Activated CD4-positive, CD25-positive, alpha-beta regulatory T cell treated with anti-CD3 and anti-CD28 coated beads, Interleukin-2, amount 50 U/mL, for 24 hours (primary cell): ENCODE results near the gene PDS5A.
A peak's percentile ranks its signal among the peaks of the same experiment; 100 is the strongest.
"Not testable (repeated sequence)": the region's sequence is repeated elsewhere in the genome, so short reads cannot be mapped to it uniquely, and the experiment has no call there.

Experiments used
- ATAC-seq, 2 donors: fragments of 150-1000 bp; cut with Tn5 transposase; one replicate each; pipeline ENCODE4 v1.10.0; 2021; ENCODE audit warnings: mild to moderate bottlenecking in 1 of 2, moderate library complexity in 1 of 2

The PDS5A gene

DNA sequence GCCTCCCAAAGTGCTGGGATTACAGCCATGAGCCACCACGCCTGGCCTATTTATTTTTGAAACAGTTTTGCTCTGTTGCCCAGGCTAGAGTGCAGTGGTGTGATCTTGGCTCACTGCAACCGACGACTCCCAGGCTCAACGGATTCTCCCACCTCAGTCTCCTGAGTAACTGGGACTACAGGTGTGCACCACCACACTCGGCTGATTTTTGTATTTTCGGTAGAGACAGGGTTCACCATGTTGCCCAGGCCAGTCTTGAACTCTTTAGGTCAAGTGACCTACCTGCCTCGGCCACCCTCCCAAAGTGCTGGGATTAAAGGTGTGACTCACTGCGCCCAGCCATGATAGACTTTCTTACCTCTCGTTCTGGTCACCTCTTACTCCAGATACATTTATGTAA is 155.8 kb downstream of the PDS5A start:
- ATAC-seq = no peak

DNA sequence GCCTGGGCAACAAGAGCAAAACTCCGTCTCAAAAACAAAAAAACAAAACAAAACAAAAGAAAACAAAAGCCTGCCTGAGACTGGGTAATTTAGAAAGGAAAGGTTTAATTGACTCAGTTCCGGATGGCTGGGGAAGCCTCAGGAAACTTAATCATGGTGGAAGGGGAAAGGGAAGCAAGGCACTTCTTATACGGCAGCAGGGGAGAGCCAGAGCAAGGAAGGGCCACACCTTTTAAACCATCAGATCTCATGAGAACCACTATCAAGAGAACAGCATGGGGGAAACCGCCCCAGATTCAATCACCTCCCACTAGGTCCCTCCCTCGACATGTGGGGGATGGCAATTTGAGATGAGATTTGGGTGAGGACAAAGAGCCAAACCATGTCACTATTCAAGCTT is 157.5 kb downstream of the PDS5A start:
- no peak for ATAC-seq

DNA sequence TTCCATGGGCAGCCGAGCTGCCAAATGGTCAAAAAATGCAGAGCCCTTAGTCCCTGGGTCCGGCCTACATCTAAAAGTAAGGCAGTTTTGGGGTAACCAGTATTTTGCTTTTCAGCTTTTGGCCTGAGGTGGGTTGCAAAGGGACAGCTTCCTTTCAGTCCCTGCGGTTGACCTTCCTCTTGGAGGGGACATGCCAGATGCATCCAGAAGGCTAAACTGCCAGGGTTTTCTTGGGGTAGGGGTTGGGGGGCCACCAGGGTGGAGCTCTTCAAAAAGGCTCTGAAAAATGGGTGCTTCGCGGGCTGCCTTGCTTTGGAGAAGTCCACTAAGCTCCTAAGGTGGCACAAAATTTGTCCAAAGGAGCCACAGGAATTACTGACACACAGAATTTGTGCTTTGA is 159.1 kb downstream of the PDS5A start:
- ATAC-seq = no peak

DNA sequence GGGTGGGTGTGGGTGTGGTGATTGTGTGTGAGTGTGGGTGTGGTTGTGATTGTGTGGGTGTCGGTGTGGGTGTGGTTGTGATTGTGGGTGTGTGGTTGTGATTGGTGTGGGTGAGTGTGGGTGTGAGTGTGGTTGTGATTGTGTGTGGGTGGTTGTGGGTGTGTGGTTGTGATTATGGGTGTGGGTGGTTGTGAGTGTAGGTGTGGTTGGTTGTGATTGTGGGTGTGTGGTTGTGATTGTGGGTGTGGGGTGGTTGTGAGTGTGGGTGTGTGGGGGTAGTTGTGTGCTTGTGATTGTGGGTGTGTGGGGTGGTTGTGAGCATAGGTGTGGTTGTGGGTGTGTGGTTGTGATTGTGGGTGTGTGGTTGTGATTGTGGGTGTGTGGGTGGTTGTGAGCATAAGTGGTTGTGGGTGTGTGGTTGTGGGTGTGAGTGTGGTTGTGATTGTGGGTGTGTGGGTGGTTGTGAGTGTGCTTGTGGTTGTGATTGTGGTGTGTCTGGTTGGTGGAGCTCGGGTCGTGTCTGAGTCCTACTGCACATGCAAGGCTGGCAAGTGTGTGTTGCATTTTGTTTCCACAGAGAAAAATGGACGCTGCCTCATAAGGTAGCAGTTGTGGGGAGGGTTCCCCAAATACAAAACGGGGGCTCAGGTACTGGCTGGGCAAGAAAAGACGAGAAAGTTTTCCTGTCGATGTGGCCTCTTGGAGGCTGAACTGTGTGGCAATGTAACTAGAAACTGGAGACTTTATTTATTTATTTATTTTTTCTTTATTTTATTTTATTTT is 163.1 kb downstream of the PDS5A start:
- peak in 1 of 2 donors; percentile 13 for ATAC-seq

DNA sequence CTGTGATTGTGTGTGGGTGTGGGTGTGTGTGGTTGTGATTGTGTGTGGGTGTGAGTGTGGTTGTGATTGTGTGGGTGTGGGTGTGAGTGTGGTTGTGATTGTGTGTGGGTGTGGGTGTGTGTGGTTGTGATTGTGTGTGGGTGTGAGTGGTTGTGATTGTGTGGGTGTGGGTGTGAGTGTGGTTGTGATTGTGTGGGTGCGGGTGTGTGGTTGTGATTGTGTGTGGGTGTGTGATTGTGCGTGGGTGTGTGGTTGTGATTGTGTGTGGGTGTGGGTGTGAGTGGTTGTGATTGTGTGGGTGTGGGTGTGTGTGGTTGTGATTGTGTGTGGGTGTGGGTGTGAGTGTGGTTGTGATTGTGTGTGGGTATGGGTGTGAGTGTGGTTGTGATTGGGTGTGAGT is 163.9 kb downstream of the PDS5A start:
- ATAC-seq = not testable (repeated sequence)

DNA sequence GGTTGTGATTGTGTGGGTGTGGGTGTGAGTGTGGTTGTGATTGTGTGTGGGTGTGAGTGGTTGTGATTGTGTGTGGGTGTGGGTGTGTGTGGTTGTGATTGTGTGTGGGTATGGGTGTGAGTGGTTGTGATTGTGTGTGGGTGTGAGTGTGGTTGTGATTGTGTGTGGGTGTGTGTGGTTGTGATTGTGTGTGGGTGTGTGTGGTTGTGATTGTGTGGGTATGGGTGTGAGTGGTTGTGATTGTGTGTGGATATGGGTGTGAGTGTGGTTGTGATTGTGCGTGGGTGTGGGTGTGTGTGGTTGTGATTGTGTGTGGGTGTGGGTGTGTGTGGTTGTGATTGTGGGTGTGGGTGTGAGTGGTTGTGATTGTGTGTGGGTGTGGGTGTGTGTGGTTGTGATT is 164.7 kb downstream of the PDS5A start:
- ATAC-seq = not testable (repeated sequence)

DNA sequence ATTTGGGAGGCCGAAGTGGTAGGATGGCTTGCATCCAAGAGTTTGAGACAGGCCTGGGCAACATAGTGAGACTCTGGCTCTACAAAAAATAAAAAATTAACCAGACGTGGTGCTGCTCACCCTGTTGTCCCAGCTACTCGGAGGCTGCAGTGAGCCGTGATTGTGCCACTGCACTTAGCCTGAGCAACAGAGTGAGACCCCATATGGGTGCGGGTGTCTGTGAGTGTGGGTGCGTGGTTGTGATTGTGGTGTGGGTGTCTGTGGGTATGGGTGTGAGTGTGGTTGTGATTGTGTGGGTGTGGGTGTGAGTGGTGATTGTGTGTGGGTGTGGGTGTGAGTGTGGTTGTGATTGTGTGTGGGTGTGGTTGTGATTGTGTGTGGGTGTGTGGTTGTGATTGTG is 165.2 kb downstream of the PDS5A start:
- no peak for ATAC-seq

DNA sequence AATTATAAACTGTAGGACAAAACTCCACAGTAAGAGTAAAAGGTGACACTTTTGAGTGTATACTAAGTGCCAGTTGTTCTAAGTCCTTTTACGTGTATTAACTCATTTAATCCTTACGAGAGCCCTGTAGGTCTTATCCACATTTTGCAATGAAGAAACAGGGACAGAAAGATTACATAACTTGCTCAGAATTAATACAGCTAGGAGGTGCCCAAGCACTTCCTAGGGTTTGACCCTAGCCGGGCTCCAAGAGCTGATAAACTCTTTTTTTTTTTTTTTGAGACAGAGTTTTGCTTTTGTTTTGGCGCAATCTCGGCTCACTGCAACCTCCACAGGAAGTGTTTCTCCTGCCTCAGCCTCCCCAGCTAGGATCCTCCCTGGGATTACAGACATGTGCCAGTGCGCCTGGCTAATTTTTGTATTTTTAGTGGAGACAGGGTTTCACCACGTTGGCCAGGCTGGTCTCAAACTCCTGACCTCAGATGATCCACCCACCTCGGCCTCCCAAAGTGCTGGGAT is 169.4 kb downstream of the PDS5A start:
- no peak for ATAC-seq

DNA sequence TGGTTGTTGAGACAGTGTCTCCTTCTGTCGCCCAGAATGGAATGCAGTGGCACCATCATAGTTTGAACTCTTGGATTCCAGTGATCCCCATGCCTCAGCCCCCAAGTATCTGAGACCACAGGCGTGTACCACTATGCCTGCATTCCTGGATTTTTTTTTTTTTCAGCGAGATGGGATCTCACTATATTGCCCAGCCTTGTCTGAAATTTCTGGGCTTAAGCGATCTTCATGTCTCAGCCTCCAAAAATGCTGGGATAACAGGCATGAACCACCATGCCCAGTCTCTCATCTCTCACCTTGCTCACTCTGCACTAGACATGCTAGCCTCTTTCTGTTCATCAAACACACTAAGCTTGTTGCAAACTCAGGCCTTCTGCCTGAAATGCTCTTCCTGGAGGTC is 175.7 kb downstream of the PDS5A start:
- ATAC-seq = no peak

DNA sequence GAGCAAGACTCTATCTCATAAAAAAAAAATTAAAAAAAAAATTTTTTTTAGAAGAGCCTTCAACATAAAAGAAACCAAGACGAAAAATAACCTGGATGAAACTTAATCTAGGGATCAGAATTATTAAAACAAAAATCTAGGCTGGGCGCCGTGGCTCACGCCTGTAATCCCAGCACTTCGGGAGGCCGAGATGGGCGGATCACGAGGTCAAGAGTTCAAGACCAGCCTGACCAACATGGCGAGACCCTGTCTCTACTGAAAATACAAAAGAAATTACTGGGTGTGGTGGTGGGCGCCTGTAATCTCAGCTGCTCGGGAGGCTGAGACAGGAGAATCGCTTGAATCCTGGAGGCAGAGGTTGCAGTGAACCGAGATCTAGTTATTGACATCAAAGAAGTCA is 184.7 kb downstream of the PDS5A start:
- ATAC-seq = not testable (repeated sequence)

DNA sequence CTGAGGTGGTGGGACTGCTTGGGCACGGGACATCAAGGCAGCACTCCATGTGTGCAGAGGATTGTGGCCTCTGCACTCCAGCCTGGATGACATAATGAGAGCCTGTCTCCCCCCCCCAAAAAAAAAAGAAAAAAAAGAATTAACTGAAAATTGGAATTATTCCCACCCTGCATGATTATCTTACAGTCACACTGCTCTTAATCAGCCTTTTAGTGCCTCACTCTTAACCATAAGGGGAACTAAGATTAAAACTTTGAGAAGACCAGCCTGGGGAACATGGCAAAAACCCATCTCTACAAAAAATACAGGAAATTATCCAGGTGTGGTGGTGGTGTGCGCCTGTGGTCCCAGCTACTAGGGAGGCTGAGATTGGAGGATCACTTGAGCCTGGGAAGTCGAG is 185.2 kb downstream of the PDS5A start:
- no peak for ATAC-seq

DNA sequence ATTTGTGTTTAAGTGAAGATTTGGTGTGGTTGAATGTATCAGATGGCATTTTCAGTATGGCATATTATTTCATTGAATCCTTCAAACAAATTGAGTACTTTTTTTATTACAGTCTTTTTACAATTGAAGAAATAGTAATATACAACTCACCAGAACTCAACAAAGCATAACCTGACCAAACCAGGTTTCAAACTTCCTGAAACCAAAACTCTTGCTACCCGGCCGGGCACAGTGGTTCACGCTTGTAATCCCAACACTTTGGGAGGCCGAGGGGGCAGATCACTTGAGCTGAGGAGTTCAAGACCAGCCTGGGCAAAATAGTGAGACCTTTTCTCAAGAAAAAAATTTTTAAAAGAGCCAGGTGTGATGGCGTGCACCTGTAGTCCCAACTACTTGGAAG is 185.6 kb downstream of the PDS5A start:
- ATAC-seq = no peak

DNA sequence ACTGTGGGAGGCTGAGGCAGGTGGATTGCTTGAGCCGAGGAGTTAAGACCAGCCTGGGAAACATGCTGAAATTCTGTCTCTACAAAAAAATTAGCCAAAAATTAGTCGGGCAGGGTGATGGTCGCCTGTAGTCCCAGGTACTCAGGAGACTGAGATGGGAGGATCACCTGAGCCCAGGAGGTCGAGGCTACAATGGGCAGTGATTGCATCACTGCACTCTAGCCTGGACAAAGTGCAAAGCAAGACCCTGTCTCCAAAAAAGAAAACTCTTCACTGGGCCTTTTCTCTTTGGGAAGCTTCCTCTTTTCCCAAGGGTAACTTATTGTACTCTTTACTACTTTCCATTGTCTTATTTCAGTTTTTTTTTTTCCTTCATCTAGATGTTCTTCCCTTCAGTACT is 190.9 kb downstream of the PDS5A start:
- ATAC-seq = no peak

DNA sequence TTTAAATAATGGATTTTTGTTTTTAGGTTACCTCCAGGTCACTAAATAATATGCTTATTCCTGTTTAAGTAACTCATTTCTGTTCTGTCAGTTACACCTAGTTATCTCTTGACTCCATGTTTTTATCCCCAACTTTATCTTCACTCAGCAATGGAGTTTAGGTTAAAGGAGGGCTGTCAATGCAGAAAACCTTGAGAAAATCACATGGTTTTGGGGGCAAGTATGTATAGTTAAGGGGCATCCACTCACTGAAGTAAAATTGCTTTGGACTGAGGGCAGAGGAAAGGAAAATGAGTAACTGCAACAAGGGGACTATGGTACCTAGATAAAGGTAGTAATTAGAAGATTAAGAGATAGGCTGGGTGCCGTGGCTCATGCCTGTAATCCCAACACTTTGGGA is 192.6 kb downstream of the PDS5A start:
- no peak for ATAC-seq

DNA sequence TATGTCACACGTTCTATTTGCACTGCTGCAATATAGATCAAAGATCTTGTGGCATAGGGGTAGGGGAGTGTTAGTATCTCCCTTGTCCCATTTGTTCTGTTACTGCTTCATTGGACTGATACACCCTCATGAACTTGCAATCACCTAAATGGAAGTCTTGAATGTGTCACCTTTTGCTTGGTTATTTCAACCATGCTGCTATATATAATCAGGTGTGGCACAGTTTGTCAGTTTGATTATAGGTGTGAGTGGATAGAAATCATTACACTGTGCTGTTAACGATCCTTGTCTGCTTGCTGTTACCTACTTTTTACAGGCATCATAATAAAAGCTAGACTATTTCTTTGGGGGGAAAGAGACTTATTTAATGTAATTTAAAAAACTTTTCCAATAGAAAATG is 195.7 kb downstream of the PDS5A start:
- not testable (repeated sequence) for ATAC-seq
